PC-9 (cell line): ENCODE data around the gene CEP70.

Experiments
- EZH2 ChIP-seq: fragments of 200-600 bp; sonication (generic); IDR thresholded peaks from 2 replicates; pipeline ENCODE4 v1.8.0; 2017; ENCODE audit warnings: antibody characterized with exemption, low read depth
- TF ChIP-seq, protein P1 (sequence below): fragments of 200-600 bp; sonication (generic); conservative IDR thresholded peaks from 2 replicates; pipeline ENCODE4 v1.6.1; 2017; ENCODE audit warnings: mixed run types, antibody characterized with exemption, mild to moderate bottlenecking, moderate library complexity

GRCh38 chr3:138559134-138559533, 34.9 kb downstream of the CEP70 start:
- TF ChIP-seq, protein P1, sequence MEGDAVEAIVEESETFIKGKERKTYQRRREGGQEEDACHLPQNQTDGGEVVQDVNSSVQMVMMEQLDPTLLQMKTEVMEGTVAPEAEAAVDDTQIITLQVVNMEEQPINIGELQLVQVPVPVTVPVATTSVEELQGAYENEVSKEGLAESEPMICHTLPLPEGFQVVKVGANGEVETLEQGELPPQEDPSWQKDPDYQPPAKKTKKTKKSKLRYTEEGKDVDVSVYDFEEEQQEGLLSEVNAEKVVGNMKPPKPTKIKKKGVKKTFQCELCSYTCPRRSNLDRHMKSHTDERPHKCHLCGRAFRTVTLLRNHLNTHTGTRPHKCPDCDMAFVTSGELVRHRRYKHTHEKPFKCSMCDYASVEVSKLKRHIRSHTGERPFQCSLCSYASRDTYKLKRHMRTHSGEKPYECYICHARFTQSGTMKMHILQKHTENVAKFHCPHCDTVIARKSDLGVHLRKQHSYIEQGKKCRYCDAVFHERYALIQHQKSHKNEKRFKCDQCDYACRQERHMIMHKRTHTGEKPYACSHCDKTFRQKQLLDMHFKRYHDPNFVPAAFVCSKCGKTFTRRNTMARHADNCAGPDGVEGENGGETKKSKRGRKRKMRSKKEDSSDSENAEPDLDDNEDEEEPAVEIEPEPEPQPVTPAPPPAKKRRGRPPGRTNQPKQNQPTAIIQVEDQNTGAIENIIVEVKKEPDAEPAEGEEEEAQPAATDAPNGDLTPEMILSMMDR = no peak
- TF ChIP-seq EZH2 = no peak
